Activated T-helper 17 cell treated with anti-CD3 and anti-CD28 coated beads, Interleukin-2, amount 50 U/mL, for 72 hours (primary cell): ENCODE measurements around the gene DOCK6. TPM values are rescaled to one million over a fixed set of nuclear protein-coding genes. Genes with fewer than 3 reads are reported as not detected.

Source experiments
- ATAC-seq: fragments of 150-1000 bp; cut with Tn5 transposase; replicated peaks from 2 replicates; pipeline ENCODE4 v1.10.0; 2021; ENCODE audit warnings: mild to moderate bottlenecking, moderate library complexity
- H3K27ac Mint-ChIP-seq: one replicate; pipeline ENCODE4 v1.8.0; 2022; ENCODE audit warnings: mixed read lengths
- H3K27me3 Mint-ChIP-seq: one replicate; pipeline ENCODE4 v1.8.0; 2022; ENCODE audit warnings: mixed read lengths
- H3K36me3 Mint-ChIP-seq: one replicate; pipeline ENCODE4 v1.8.0; 2022; ENCODE audit warnings: low read depth, mild to moderate bottlenecking, mixed read lengths
- H3K4me1 Mint-ChIP-seq: one replicate; pipeline ENCODE4 v1.8.0; 2022; ENCODE audit warnings: mixed read lengths
- H3K4me3 Mint-ChIP-seq: one replicate; pipeline ENCODE4 v1.8.0; 2022; ENCODE audit warnings: mild to moderate bottlenecking, mixed read lengths
- H3K9me3 Mint-ChIP-seq: one replicate; pipeline ENCODE4 v1.8.0; 2022; ENCODE audit warnings: mixed read lengths
- total RNA-seq, 2 donors: library from RNA; stranded (reverse); gene quantifications; one replicate each; pipeline ENCODE4 v1.2.3, GENCODE V29; 2022

DOCK6 gene
- total RNA-seq, 2 donors from 2014 or later: 4.5 to 6.4 TPM

- Mint-ChIP-seq H3K9me3 (no peaks in the 10 kb centered on the region), H3K27ac (no peak overlapping the region), H3K36me3 (no peaks in the 10 kb centered on the region), H3K4me3 (no peak overlapping the region), H3K27me3 (peaks cover 51% of the 10 kb centered on the region), H3K4me1 (no peaks in the 10 kb centered on the region)
- ATAC-seq: no peak
Measured at GRCh38 chr19:11264452-11265176, 2.3 kb upstream of the DOCK6 start.

GRCh38 chr19:11263726-11264125, 1.4 kb upstream of the DOCK6 start:
- Mint-ChIP-seq H3K27ac (no peak overlapping the region), H3K9me3 (no peaks in the 10 kb centered on the region), H3K27me3 (peaks cover 49% of the 10 kb centered on the region), H3K4me1 (no peaks in the 10 kb centered on the region), H3K36me3 (no peaks in the 10 kb centered on the region), H3K4me3 (peak overlapping the region; percentile 51)
- ATAC-seq: no peak

GRCh38 chr19:11261431-11261970, 823 bp downstream of the DOCK6 start:
- no peaks in the 10 kb centered on the region for H3K36me3 Mint-ChIP-seq
- H3K27ac Mint-ChIP-seq: no peak overlapping the region
- peaks cover 31% of the 10 kb centered on the region for H3K27me3 Mint-ChIP-seq
- no peaks in the 10 kb centered on the region for H3K4me1 Mint-ChIP-seq
- no peaks in the 10 kb centered on the region for H3K9me3 Mint-ChIP-seq
- H3K4me3 Mint-ChIP-seq: peak overlapping the region; percentile 44
- no peak for ATAC-seq

GRCh38 chr19:11260996-11261395, 1.3 kb downstream of the DOCK6 start:
- no peaks in the 10 kb centered on the region for H3K9me3 Mint-ChIP-seq
- no peaks in the 10 kb centered on the region for H3K36me3 Mint-ChIP-seq
- peak overlapping the region; percentile 44 for H3K4me3 Mint-ChIP-seq
- H3K27ac Mint-ChIP-seq: no peak overlapping the region
- peaks cover 26% of the 10 kb centered on the region for H3K27me3 Mint-ChIP-seq
- no peaks in the 10 kb centered on the region for H3K4me1 Mint-ChIP-seq
- ATAC-seq: no peak

- no peak overlapping the region for H3K27ac Mint-ChIP-seq
- H3K27me3 Mint-ChIP-seq: peaks cover 11% of the 10 kb centered on the region
- no peaks in the 10 kb centered on the region for H3K9me3 Mint-ChIP-seq
- H3K36me3 Mint-ChIP-seq: no peaks in the 10 kb centered on the region
- no peak for ATAC-seq
- no peak overlapping the region for H3K4me3 Mint-ChIP-seq
- no peaks in the 10 kb centered on the region for H3K4me1 Mint-ChIP-seq
Measured at GRCh38 chr19:11257846-11258380, 4.4 kb downstream of the DOCK6 start.

- Mint-ChIP-seq H3K9me3 (no peaks in the 10 kb centered on the region), H3K4me3 (no peak overlapping the region), H3K36me3 (no peaks in the 10 kb centered on the region), H3K4me1 (no peaks in the 10 kb centered on the region), H3K27me3 (peaks cover 8% of the 10 kb centered on the region), H3K27ac (no peak overlapping the region)
- ATAC-seq: no peak
Measured at GRCh38 chr19:11256189-11256588, 6.1 kb downstream of the DOCK6 start.

- H3K36me3 Mint-ChIP-seq: no peaks in the 10 kb centered on the region
- no peaks in the 10 kb centered on the region for H3K9me3 Mint-ChIP-seq
- H3K27ac Mint-ChIP-seq: no peak overlapping the region
- H3K4me3 Mint-ChIP-seq: no peak overlapping the region
- ATAC-seq: no peak
- H3K4me1 Mint-ChIP-seq: no peaks in the 10 kb centered on the region
- H3K27me3 Mint-ChIP-seq: no peaks in the 10 kb centered on the region
Measured at GRCh38 chr19:11254666-11255065, 7.7 kb downstream of the DOCK6 start.

- no peak overlapping the region for H3K27ac Mint-ChIP-seq
- no peak overlapping the region for H3K4me3 Mint-ChIP-seq
- H3K9me3 Mint-ChIP-seq: no peaks in the 10 kb centered on the region
- H3K36me3 Mint-ChIP-seq: no peaks in the 10 kb centered on the region
- ATAC-seq: no peak
- H3K27me3 Mint-ChIP-seq: no peaks in the 10 kb centered on the region
- H3K4me1 Mint-ChIP-seq: no peaks in the 10 kb centered on the region
Measured at GRCh38 chr19:11252665-11253355, 9.5 kb downstream of the DOCK6 start.

- H3K27ac Mint-ChIP-seq: no peak overlapping the region
- H3K36me3 Mint-ChIP-seq: no peaks in the 10 kb centered on the region
- no peaks in the 10 kb centered on the region for H3K4me1 Mint-ChIP-seq
- peaks cover 1% of the 10 kb centered on the region for H3K27me3 Mint-ChIP-seq
- ATAC-seq: no peak
- no peaks in the 10 kb centered on the region for H3K9me3 Mint-ChIP-seq
- H3K4me3 Mint-ChIP-seq: no peak overlapping the region
Measured at GRCh38 chr19:11251650-11252314, 10.5 kb downstream of the DOCK6 start.

- no peak for ATAC-seq
- Mint-ChIP-seq H3K4me3 (no peak overlapping the region), H3K27ac (no peak overlapping the region), H3K9me3 (no peaks in the 10 kb centered on the region), H3K27me3 (peaks cover 5% of the 10 kb centered on the region), H3K36me3 (no peaks in the 10 kb centered on the region), H3K4me1 (no peaks in the 10 kb centered on the region)
Measured at GRCh38 chr19:11251217-11251616, 11.1 kb downstream of the DOCK6 start.

- no peak for ATAC-seq
- Mint-ChIP-seq H3K36me3 (no peaks in the 10 kb centered on the region), H3K9me3 (no peaks in the 10 kb centered on the region), H3K27ac (no peak overlapping the region), H3K27me3 (peaks cover 5% of the 10 kb centered on the region), H3K4me3 (no peak overlapping the region), H3K4me1 (peaks cover under 1% of the 10 kb centered on the region)
Measured at GRCh38 chr19:11248852-11249251, 13.5 kb downstream of the DOCK6 start.

- ATAC-seq: no peak
- H3K27me3 Mint-ChIP-seq: peaks cover 5% of the 10 kb centered on the region
- H3K4me3 Mint-ChIP-seq: no peak overlapping the region
- H3K9me3 Mint-ChIP-seq: no peaks in the 10 kb centered on the region
- peaks cover 4% of the 10 kb centered on the region for H3K4me1 Mint-ChIP-seq
- no peak overlapping the region for H3K27ac Mint-ChIP-seq
- H3K36me3 Mint-ChIP-seq: no peaks in the 10 kb centered on the region
Measured at GRCh38 chr19:11247934-11248333, 14.4 kb downstream of the DOCK6 start.

GRCh38 chr19:11247391-11247790, 14.9 kb downstream of the DOCK6 start:
- Mint-ChIP-seq H3K4me3 (no peak overlapping the region), H3K27me3 (peaks cover 9% of the 10 kb centered on the region), H3K9me3 (no peaks in the 10 kb centered on the region), H3K4me1 (peaks cover 4% of the 10 kb centered on the region), H3K36me3 (no peaks in the 10 kb centered on the region), H3K27ac (no peak overlapping the region)
- no peak for ATAC-seq

GRCh38 chr19:11246941-11247340, 15.4 kb downstream of the DOCK6 start:
- Mint-ChIP-seq H3K36me3 (no peaks in the 10 kb centered on the region), H3K9me3 (no peaks in the 10 kb centered on the region), H3K4me1 (peaks cover 4% of the 10 kb centered on the region), H3K27ac (no peak overlapping the region), H3K27me3 (peaks cover 10% of the 10 kb centered on the region), H3K4me3 (no peak overlapping the region)
- no peak for ATAC-seq
